Fibroblast of lung (primary cell): ENCODE data around the gene FKBP15. TPM values are rescaled to one million over a fixed set of nuclear protein-coding genes. Genes with fewer than 3 reads are reported as not detected.
A peak's percentile ranks its signal among the peaks of the same experiment; 100 is the strongest.

ENCODE experiments used
- DNase-seq, 2 donors: peaks; one replicate each; pipeline versions ENCODE4 v3.0.0 to v3.0.0-alpha.2; 2010; ENCODE audit warnings: low read depth in 2 of 2
- H2AFZ ChIP-seq: 2 replicates; pipeline ENCODE4 v1.5.1; 2012; ENCODE audit warnings: low read length, control low read depth, inconsistent platforms
- H3K27ac ChIP-seq: 2 replicates; pipeline ENCODE4 v1.5.1; 2011; ENCODE audit warnings: low read length, control low read depth; ENCODE audit not compliant: insufficient read depth
- H3K27me3 ChIP-seq: 2 replicates; pipeline ENCODE4 v1.5.1; 2011; ENCODE audit warnings: mild to moderate bottlenecking, low read length; ENCODE audit not compliant: control insufficient read depth, insufficient read depth
- H3K36me3 ChIP-seq: 2 replicates; pipeline ENCODE4 v1.5.1; 2011; ENCODE audit warnings: low read length; ENCODE audit not compliant: control insufficient read depth, insufficient read depth
- H3K4me1 ChIP-seq: 2 replicates; pipeline ENCODE4 v1.5.1; 2011; ENCODE audit warnings: low read length; ENCODE audit not compliant: control insufficient read depth, insufficient read depth; ENCODE audit errors: extremely low read depth
- H3K4me2 ChIP-seq: 2 replicates; pipeline ENCODE4 v1.5.1; 2011; ENCODE audit warnings: low read length, control low read depth; ENCODE audit not compliant: insufficient read depth; ENCODE audit errors: extremely low read depth
- H3K4me3 ChIP-seq, 4 experiments: fragments of 200-600 bp in 1 of 4; sonication (generic) in 1 of 4; replicated peaks in 1 of 4; 2 replicates each; pipeline ENCODE4 v1.5.1; 2011 to 2016; ENCODE audit warnings: low read length in 4 of 4, low read depth in 3 of 4, mild to moderate bottlenecking in 3 of 4, control low read depth in 2 of 4, inconsistent platforms in 1 of 4, mixed read lengths in 1 of 4; ENCODE audit not compliant: insufficient read depth in 1 of 4; ENCODE audit errors: control extremely low read depth in 1 of 4
- H3K79me2 ChIP-seq: 2 replicates; pipeline ENCODE4 v1.5.1; 2012; ENCODE audit warnings: mild to moderate bottlenecking, low read length, inconsistent platforms; ENCODE audit not compliant: control insufficient read depth, insufficient read depth
- H3K9ac ChIP-seq: 2 replicates; pipeline ENCODE4 v1.5.1; 2011; ENCODE audit warnings: mild to moderate bottlenecking, low read length, control low read depth; ENCODE audit not compliant: insufficient read depth
- H3K9me3 ChIP-seq: 2 replicates; pipeline ENCODE4 v1.5.1; 2012; ENCODE audit warnings: low read depth, low read length; ENCODE audit not compliant: control insufficient read depth, insufficient read depth
- H4K20me1 ChIP-seq: 2 replicates; pipeline ENCODE4 v1.5.1; 2011; ENCODE audit warnings: low read length; ENCODE audit not compliant: control insufficient read depth, insufficient read depth; ENCODE audit errors: extremely low read depth
- EZH2 ChIP-seq: IDR thresholded peaks from 2 replicates; pipeline ENCODE4 v1.5.1; 2012; ENCODE audit warnings: low read length, control low read depth, mild to moderate bottlenecking; ENCODE audit errors: missing control alignments
- polyA plus RNA-seq, 2 donors: library from polyadenylated mRNA; depleted of rRNA in 1 of 2; stranded (reverse) in 1 of 2; unstranded in 1 of 2; fragments of >200 nt; gene quantifications; 2 replicates each; pipeline ENCODE4 v1.2.1, GENCODE V29; 2011 to 2012; ENCODE audit warnings: missing spikeins in 1 of 2
- total RNA-seq: library from RNA; depleted of rRNA; stranded (reverse); fragments of >200 nt; gene quantifications from 2 replicates; pipeline ENCODE4 v1.2.1, GENCODE V29; 2014
- TF ChIP-seq, protein P1 (sequence below), 2 donors: IDR thresholded peaks in 1 of 2; conservative IDR thresholded peaks in 1 of 2; 1 replicate in 1 of 2; 2 replicates in 1 of 2; pipeline ENCODE4 v1.5.1; 2011 to 2012; ENCODE audit warnings: low read length in 2 of 2, control low read depth in 1 of 2, inconsistent platforms in 1 of 2, low read depth in 1 of 2, mild to moderate bottlenecking in 1 of 2

FKBP15 gene
- total and polyA plus RNA-seq, 2 donors (not counting 1 experiment from before 2014, with no cell fraction given): 21.0 to 25.3 TPM

- Histone ChIP-seq H3K27ac (no peak overlapping the region), H3K79me2 (no peaks in the 10 kb centered on the region), H3K4me1 (peaks cover 4% of the 10 kb centered on the region), H3K9me3 (no peaks in the 10 kb centered on the region), H3K4me2 (no peak overlapping the region), H4K20me1 (no peaks in the 10 kb centered on the region), H2AFZ (no peak overlapping the region), H3K36me3 (peaks cover 32% of the 10 kb centered on the region), H3K9ac (no peak overlapping the region), H3K4me3 (no peak overlapping the region), H3K27me3 (no peaks in the 10 kb centered on the region)
- TF ChIP-seq EZH2: no peak
- TF ChIP-seq, protein P1, sequence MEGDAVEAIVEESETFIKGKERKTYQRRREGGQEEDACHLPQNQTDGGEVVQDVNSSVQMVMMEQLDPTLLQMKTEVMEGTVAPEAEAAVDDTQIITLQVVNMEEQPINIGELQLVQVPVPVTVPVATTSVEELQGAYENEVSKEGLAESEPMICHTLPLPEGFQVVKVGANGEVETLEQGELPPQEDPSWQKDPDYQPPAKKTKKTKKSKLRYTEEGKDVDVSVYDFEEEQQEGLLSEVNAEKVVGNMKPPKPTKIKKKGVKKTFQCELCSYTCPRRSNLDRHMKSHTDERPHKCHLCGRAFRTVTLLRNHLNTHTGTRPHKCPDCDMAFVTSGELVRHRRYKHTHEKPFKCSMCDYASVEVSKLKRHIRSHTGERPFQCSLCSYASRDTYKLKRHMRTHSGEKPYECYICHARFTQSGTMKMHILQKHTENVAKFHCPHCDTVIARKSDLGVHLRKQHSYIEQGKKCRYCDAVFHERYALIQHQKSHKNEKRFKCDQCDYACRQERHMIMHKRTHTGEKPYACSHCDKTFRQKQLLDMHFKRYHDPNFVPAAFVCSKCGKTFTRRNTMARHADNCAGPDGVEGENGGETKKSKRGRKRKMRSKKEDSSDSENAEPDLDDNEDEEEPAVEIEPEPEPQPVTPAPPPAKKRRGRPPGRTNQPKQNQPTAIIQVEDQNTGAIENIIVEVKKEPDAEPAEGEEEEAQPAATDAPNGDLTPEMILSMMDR (conservative IDR thresholded peaks at IDR 0.05 in 1 of 2, IDR thresholded peaks at IDR 0.05 in 1 of 2; ENCODE audit: low read depth in 1 of 2, low read length in 2 of 2): no peak
- no peak for DNase-seq
Observed at GRCh38 chr9:113166039-113166438, 55.0 kb downstream of the FKBP15 start.

DNA sequence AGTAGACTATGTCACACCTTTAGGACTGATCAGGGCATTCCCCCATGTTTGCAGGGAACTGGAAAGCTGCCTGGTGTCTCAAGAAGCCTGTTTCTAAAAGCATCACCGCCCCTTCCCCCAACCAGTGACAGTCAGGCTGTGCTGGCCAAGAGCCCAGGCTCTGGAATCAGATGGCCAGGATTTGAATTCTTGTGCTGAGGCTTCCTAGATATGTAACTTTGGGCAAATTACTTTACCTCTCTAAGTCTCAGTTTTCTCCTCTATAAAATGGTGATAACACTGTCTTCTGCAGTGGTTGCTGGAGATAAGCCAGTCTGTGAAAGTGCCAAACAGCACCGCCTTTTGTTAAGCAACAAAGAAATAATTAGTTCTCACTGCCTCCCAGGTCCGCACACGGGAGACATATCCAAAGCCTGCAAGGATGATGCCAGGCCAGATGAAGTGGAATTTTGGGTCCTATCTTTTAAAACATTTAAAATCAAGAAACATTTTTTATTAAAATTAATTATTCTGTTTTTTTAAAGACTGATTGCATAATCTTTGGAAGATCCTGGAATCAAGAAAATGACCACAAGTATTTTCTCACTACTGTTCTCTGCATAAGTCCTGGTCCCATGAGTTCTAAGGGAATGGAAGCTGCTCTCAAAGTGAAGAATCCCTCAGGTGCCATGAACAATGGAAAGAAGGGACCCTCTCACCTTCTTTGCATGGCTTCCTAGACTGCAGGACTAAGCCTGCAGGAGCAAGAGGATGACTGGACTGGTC lies 56.4 kb downstream of the FKBP15 start:
- H3K27me3 ChIP-seq: no peaks in the 10 kb centered on the region
- H3K36me3 ChIP-seq: peaks cover 30% of the 10 kb centered on the region
- DNase-seq: peak; percentile 47 to 62
- H3K79me2 ChIP-seq: no peaks in the 10 kb centered on the region
- peaks cover 4% of the 10 kb centered on the region for H3K4me1 ChIP-seq
- no peak overlapping the region for H3K27ac ChIP-seq
- no peak overlapping the region for H2AFZ ChIP-seq
- H3K4me2 ChIP-seq: no peak overlapping the region
- TF ChIP-seq, protein P1 (conservative IDR thresholded peaks at IDR 0.05 in 1 of 2, IDR thresholded peaks at IDR 0.05 in 1 of 2; ENCODE audit: low read depth in 1 of 2, low read length in 2 of 2): no peak
- no peak for TF ChIP-seq EZH2
- no peak overlapping the region for H3K9ac ChIP-seq
- no peaks in the 10 kb centered on the region for H3K9me3 ChIP-seq
- H3K4me3 ChIP-seq: no peak overlapping the region
- H4K20me1 ChIP-seq: no peaks in the 10 kb centered on the region

- peaks cover 26% of the 10 kb centered on the region for H3K36me3 ChIP-seq
- no peak overlapping the region for H3K4me3 ChIP-seq
- DNase-seq: no peak
Observed at GRCh38 chr9:113163001-113163400, 58.1 kb downstream of the FKBP15 start.

More at GRCh38 chr9:113163001-113163400, 58.1 kb downstream of the FKBP15 start:
- no peaks in the 10 kb centered on the region for H3K79me2 ChIP-seq
- peaks cover 4% of the 10 kb centered on the region for H3K4me1 ChIP-seq
- H2AFZ ChIP-seq: no peak overlapping the region
- no peaks in the 10 kb centered on the region for H3K9me3 ChIP-seq
- H3K27me3 ChIP-seq: no peaks in the 10 kb centered on the region
- no peak overlapping the region for H3K9ac ChIP-seq
- H3K27ac ChIP-seq: no peak overlapping the region
- no peak overlapping the region for H3K4me2 ChIP-seq
- H4K20me1 ChIP-seq: no peaks in the 10 kb centered on the region
- no peak for TF ChIP-seq EZH2
- TF ChIP-seq, protein P1 (conservative IDR thresholded peaks at IDR 0.05 in 1 of 2, IDR thresholded peaks at IDR 0.05 in 1 of 2; ENCODE audit: low read depth in 1 of 2, low read length in 2 of 2): no peak
